SK-N-SH (cell line): ENCODE data around the gene DLG4. TPM values are rescaled to one million over a fixed set of nuclear protein-coding genes. Genes with fewer than 3 reads are reported as not detected.

Experiments used
- CHD2 ChIP-seq: fragments of 150-350 bp; IDR thresholded peaks from 2 replicates; pipeline ENCODE4 v1.6.1; 2018; ENCODE audit warnings: low read length; ENCODE audit not compliant: partially characterized antibody
- CTCF ChIP-seq: fragments of 200-600 bp; sonication (generic); IDR thresholded peaks from 2 replicates; pipeline ENCODE4 v1.6.1; 2017; ENCODE audit warnings: antibody characterized with exemption, mild to moderate bottlenecking, moderate library complexity
- EP300 ChIP-seq, 2 experiments: IDR thresholded peaks; 2 replicates each; pipeline versions ENCODE4 v1.4.0 to v1.6.1; 2012; ENCODE audit warnings: borderline replicate concordance in 1 of 2, low read depth in 1 of 2, low read length in 1 of 2
- FOXJ3 ChIP-seq: sonication (generic); formaldehyde crosslinking; IDR thresholded peaks from 2 replicates; pipeline ENCODE4 v1.5.1; 2020; ENCODE audit warnings: mild to moderate bottlenecking, missing genetic modification reagents
- FOXM1 ChIP-seq: IDR thresholded peaks from 2 replicates; pipeline ENCODE4 v1.4.0; 2012; ENCODE audit warnings: low read depth, mild to moderate bottlenecking
- GABPA ChIP-seq: IDR thresholded peaks from 2 replicates; pipeline ENCODE4 v1.4.0; 2012; ENCODE audit warnings: low read depth, mild to moderate bottlenecking
- IRF3 ChIP-seq: fragments of 150-350 bp; IDR thresholded peaks from 2 replicates; pipeline ENCODE4 v1.6.1; 2016; ENCODE audit warnings: mild to moderate bottlenecking, low read depth, low read length
- JUND ChIP-seq: IDR thresholded peaks from 2 replicates; pipeline ENCODE4 v1.4.0; 2012
- MXI1 ChIP-seq: IDR thresholded peaks from 2 replicates; pipeline ENCODE4 v1.6.1; 2012; ENCODE audit warnings: mild to moderate bottlenecking, low read depth, low read length, improper control_type of control experiment
- NFIC ChIP-seq: IDR thresholded peaks from 2 replicates; pipeline ENCODE4 v1.4.0; 2012; ENCODE audit warnings: borderline replicate concordance
- POLR2AphosphoS5 ChIP-seq: IDR thresholded peaks from 2 replicates; pipeline ENCODE4 v1.6.1; 2012; ENCODE audit warnings: low read depth, low read length
- RAD21 ChIP-seq: IDR thresholded peaks from 2 replicates; pipeline ENCODE4 v1.6.1; 2012; ENCODE audit warnings: mild to moderate bottlenecking, low read length
- REST ChIP-seq: IDR thresholded peaks from 2 replicates; pipeline ENCODE4 v1.6.1; 2012; ENCODE audit warnings: mild to moderate bottlenecking, low read depth, low read length, moderate library complexity
- RFX5 ChIP-seq: IDR thresholded peaks from 2 replicates; pipeline ENCODE4 v1.6.1; 2012; ENCODE audit warnings: mild to moderate bottlenecking, improper control_type of control experiment, low read length
- RXRA ChIP-seq: IDR thresholded peaks from 2 replicates; pipeline ENCODE4 v1.4.0; 2012; ENCODE audit warnings: low read depth, mild to moderate bottlenecking, borderline replicate concordance
- SIN3A ChIP-seq: IDR thresholded peaks from 2 replicates; pipeline ENCODE4 v1.6.1; 2012; ENCODE audit warnings: low read depth, mild to moderate bottlenecking, low read length, moderate library complexity, borderline replicate concordance
- SMC3 ChIP-seq: IDR thresholded peaks from 2 replicates; pipeline ENCODE4 v1.6.1; 2012; ENCODE audit warnings: low read depth, low read length, improper control_type of control experiment
- TCF12 ChIP-seq: IDR thresholded peaks from 2 replicates; pipeline ENCODE4 v1.4.0; 2012
- TEAD4 ChIP-seq: IDR thresholded peaks from 2 replicates; pipeline ENCODE4 v1.4.0; 2012; ENCODE audit warnings: mild to moderate bottlenecking, borderline replicate concordance; ENCODE audit not compliant: insufficient read depth
- ZBTB33 ChIP-seq: IDR thresholded peaks from 2 replicates; pipeline ENCODE4 v1.4.0; 2012; ENCODE audit warnings: low read depth, borderline replicate concordance
- polyA plus RNA-seq, 3 experiments: library from polyadenylated mRNA; depleted of rRNA; stranded (reverse); fragments of >200 nt; gene quantifications; 2 replicates each; pipeline ENCODE4 v1.2.3, GENCODE V29; 2012

Gene DLG4
- polyA plus RNA-seq, 1 of the 3 experiments (the other 2 are of a cell fraction), result 30.5 TPM

- TF ChIP-seq REST, result no peak; the same call in 1 of the 2 replicates
- no peak for TF ChIP-seq CTCF
- peak; percentile 41 for TF ChIP-seq CHD2
- 0 out of 2 replicates have a peak, but pooled peaks have one; percentile 23 for TF ChIP-seq SIN3A
- TF ChIP-seq MXI1, result no peak
- TF ChIP-seq TCF12, result no peak
- no peak for TF ChIP-seq FOXM1
- no peak for TF ChIP-seq RAD21
- TF ChIP-seq ZBTB33, result no peak
- peak in 1 of 2 experiments; percentile 18; a peak in 1 of 4 replicates for TF ChIP-seq EP300 (IDR thresholded peaks at IDR 0.05; ENCODE audit: borderline replicate concordance in 1 of 2, low read depth in 1 of 2, low read length in 1 of 2)
- no peak for TF ChIP-seq RFX5
- no peak for TF ChIP-seq TEAD4
- no peak for TF ChIP-seq RXRA
- peak; percentile 91 for TF ChIP-seq GABPA
- no peak for TF ChIP-seq FOXJ3
- TF ChIP-seq POLR2AphosphoS5, result peak; percentile 64; the same call in 1 of the 2 replicates
- TF ChIP-seq IRF3, result no peak
- no peak for TF ChIP-seq NFIC
- no peak for TF ChIP-seq JUND
- TF ChIP-seq SMC3, result no peak
Observed at GRCh38 chr17:7251661-7252175, 32.1 kb upstream of the DLG4 start, which contains the start of gene CTDNEP1 (continued).
